ENCODE data around the gene DPY19L3. TPM values are rescaled to one million over a fixed set of nuclear protein-coding genes. Genes with fewer than 3 reads are reported as not detected.

Gene DPY19L3
- total and polyA plus RNA-seq, 2 donors (not counting 1 experiment from before 2014, with no cell fraction given), result 18.8 to 24.2 TPM

- H3K9me3 ChIP-seq (ENCODE audit: control insufficient read depth, insufficient read depth, low read depth, low read length), result no peaks in the 10 kb centered on the region
- no peaks in the 10 kb centered on the region for H3K27me3 ChIP-seq (ENCODE audit: control insufficient read depth, insufficient read depth, low read length)
- TF ChIP-seq CTCF (conservative IDR thresholded peaks at IDR 0.05 in 1 of 2, IDR thresholded peaks at IDR 0.05 in 1 of 2; ENCODE audit: low read depth in 1 of 2, low read length in 2 of 2) (no peak), EZH2 (IDR thresholded peaks at IDR 0.05; ENCODE audit: low read length, missing control alignments) (no peak)
- H3K4me1 ChIP-seq (ENCODE audit: control insufficient read depth, extremely low read depth, insufficient read depth, low read length), result peaks cover 2% of the 10 kb centered on the region
- no peaks in the 10 kb centered on the region for H3K79me2 ChIP-seq (ENCODE audit: control insufficient read depth, insufficient read depth, low read length)
- H3K9ac ChIP-seq (ENCODE audit: insufficient read depth, low read length), result no peak overlapping the region
- H3K27ac ChIP-seq (ENCODE audit: insufficient read depth, low read length), result no peak overlapping the region
- H3K36me3 ChIP-seq (ENCODE audit: control insufficient read depth, insufficient read depth, low read length), result no peaks in the 10 kb centered on the region
- no peak overlapping the region for H2AFZ ChIP-seq (ENCODE audit: low read length)
- no peaks in the 10 kb centered on the region for H4K20me1 ChIP-seq (ENCODE audit: control insufficient read depth, extremely low read depth, insufficient read depth, low read length)
- H3K4me2 ChIP-seq (ENCODE audit: extremely low read depth, insufficient read depth, low read length), result no peak overlapping the region
- peak; percentile 72 to 79 for DNase-seq (ENCODE audit: low read depth in 2 of 2)
- H3K4me3 ChIP-seq (replicated peaks in 1 of 4; ENCODE audit: control extremely low read depth in 1 of 4, insufficient read depth in 1 of 4, low read depth in 3 of 4, low read length in 4 of 4), result no peak overlapping the region
Measured at GRCh38 chr19:32397671-32398101, 7.9 kb upstream of the DPY19L3 start.

GRCh38 chr19:32401992-32402391 lies 3.6 kb upstream of the DPY19L3 start:
- Histone ChIP-seq H3K4me1 (ENCODE audit: control insufficient read depth, extremely low read depth, insufficient read depth, low read length) (peaks cover 5% of the 10 kb centered on the region), H3K4me3 (replicated peaks in 1 of 4; ENCODE audit: control extremely low read depth in 1 of 4, insufficient read depth in 1 of 4, low read depth in 3 of 4, low read length in 4 of 4) (no peak overlapping the region), H2AFZ (ENCODE audit: low read length) (no peak overlapping the region), H3K79me2 (ENCODE audit: control insufficient read depth, insufficient read depth, low read length) (peaks cover 8% of the 10 kb centered on the region), H4K20me1 (ENCODE audit: control insufficient read depth, extremely low read depth, insufficient read depth, low read length) (no peaks in the 10 kb centered on the region), H3K27ac (ENCODE audit: insufficient read depth, low read length) (no peak overlapping the region), H3K4me2 (ENCODE audit: extremely low read depth, insufficient read depth, low read length) (no peak overlapping the region), H3K27me3 (ENCODE audit: control insufficient read depth, insufficient read depth, low read length) (no peaks in the 10 kb centered on the region), H3K36me3 (ENCODE audit: control insufficient read depth, insufficient read depth, low read length) (no peaks in the 10 kb centered on the region), H3K9ac (ENCODE audit: insufficient read depth, low read length) (no peak overlapping the region), H3K9me3 (ENCODE audit: control insufficient read depth, insufficient read depth, low read depth, low read length) (no peaks in the 10 kb centered on the region)
- TF ChIP-seq EZH2 (IDR thresholded peaks at IDR 0.05; ENCODE audit: low read length, missing control alignments), result no peak
- TF ChIP-seq CTCF (conservative IDR thresholded peaks at IDR 0.05 in 1 of 2, IDR thresholded peaks at IDR 0.05 in 1 of 2; ENCODE audit: low read depth in 1 of 2, low read length in 2 of 2), result no peak
- no peak for DNase-seq (ENCODE audit: low read depth in 2 of 2)

GRCh38 chr19:32403291-32403995 lies 2.1 kb upstream of the DPY19L3 start:
- Histone ChIP-seq H3K4me3 (replicated peaks in 1 of 4; ENCODE audit: control extremely low read depth in 1 of 4, insufficient read depth in 1 of 4, low read depth in 3 of 4, low read length in 4 of 4) (no peak overlapping the region), H3K4me1 (ENCODE audit: control insufficient read depth, extremely low read depth, insufficient read depth, low read length) (peaks cover 3% of the 10 kb centered on the region), H2AFZ (ENCODE audit: low read length) (no peak overlapping the region), H4K20me1 (ENCODE audit: control insufficient read depth, extremely low read depth, insufficient read depth, low read length) (no peaks in the 10 kb centered on the region), H3K9me3 (ENCODE audit: control insufficient read depth, insufficient read depth, low read depth, low read length) (no peaks in the 10 kb centered on the region), H3K27ac (ENCODE audit: insufficient read depth, low read length) (no peak overlapping the region), H3K9ac (ENCODE audit: insufficient read depth, low read length) (no peak overlapping the region), H3K36me3 (ENCODE audit: control insufficient read depth, insufficient read depth, low read length) (no peaks in the 10 kb centered on the region), H3K4me2 (ENCODE audit: extremely low read depth, insufficient read depth, low read length) (peak overlapping the region; percentile 27), H3K27me3 (ENCODE audit: control insufficient read depth, insufficient read depth, low read length) (no peaks in the 10 kb centered on the region), H3K79me2 (ENCODE audit: control insufficient read depth, insufficient read depth, low read length) (peaks cover 11% of the 10 kb centered on the region)
- DNase-seq (ENCODE audit: low read depth in 2 of 2), result no peak
- TF ChIP-seq CTCF (conservative IDR thresholded peaks at IDR 0.05 in 1 of 2, IDR thresholded peaks at IDR 0.05 in 1 of 2; ENCODE audit: low read depth in 1 of 2, low read length in 2 of 2), result no peak
- TF ChIP-seq EZH2 (IDR thresholded peaks at IDR 0.05; ENCODE audit: low read length, missing control alignments), result no peak

All from fibroblast of lung (primary cell).